PC-9 (cell line): ENCODE measurements around the gene LAPTM5.

ENCODE experiments used
- EZH2 ChIP-seq: fragments of 200-600 bp; sonication (generic); IDR thresholded peaks from 2 replicates; pipeline ENCODE4 v1.8.0; 2017; ENCODE audit warnings: antibody characterized with exemption, low read depth
- TF ChIP-seq, protein P1 (sequence below): fragments of 200-600 bp; sonication (generic); conservative IDR thresholded peaks from 2 replicates; pipeline ENCODE4 v1.6.1; 2017; ENCODE audit warnings: mixed run types, antibody characterized with exemption, mild to moderate bottlenecking, moderate library complexity

DNA sequence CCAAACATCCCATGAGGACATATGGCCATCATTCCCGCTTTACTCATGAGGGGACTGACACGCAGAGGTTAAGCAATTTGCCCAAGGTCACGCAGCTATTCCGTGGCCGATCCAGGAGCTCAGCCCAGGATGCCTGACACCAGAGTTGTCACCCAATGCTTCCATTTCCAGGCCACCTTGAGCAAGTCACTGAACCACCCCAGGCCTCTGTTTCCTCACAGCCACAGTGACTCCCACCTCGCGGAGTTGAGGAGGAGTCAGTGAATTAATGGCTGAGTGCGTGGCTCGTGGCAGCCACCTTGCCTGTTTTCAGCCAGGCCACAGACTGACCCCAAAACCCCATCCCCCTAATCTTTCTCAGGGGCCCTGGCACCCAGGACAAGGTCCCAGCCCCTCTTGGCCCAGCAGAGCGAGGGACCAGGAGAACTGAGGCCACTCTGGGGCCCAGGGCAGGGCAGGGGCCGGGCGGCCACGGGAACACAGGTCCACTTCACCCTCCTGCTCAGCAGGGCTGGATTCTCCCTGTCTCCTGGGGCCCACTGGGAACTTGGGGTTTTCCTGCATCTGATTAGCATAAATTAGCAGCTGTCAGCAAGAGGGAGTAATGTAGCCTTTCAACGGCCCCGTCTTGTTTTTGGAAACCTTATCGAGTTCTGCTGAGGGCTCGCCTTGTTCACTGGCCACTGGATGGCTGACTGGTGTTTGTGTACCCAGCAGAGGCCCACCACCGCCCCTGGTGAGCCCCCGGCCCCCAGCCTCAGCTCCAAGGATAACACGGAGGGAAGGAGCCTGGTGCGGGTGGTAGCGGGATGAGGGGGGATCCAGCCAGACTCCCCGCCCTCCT is 19.7 kb upstream of the LAPTM5 start:
- TF ChIP-seq, protein P1, sequence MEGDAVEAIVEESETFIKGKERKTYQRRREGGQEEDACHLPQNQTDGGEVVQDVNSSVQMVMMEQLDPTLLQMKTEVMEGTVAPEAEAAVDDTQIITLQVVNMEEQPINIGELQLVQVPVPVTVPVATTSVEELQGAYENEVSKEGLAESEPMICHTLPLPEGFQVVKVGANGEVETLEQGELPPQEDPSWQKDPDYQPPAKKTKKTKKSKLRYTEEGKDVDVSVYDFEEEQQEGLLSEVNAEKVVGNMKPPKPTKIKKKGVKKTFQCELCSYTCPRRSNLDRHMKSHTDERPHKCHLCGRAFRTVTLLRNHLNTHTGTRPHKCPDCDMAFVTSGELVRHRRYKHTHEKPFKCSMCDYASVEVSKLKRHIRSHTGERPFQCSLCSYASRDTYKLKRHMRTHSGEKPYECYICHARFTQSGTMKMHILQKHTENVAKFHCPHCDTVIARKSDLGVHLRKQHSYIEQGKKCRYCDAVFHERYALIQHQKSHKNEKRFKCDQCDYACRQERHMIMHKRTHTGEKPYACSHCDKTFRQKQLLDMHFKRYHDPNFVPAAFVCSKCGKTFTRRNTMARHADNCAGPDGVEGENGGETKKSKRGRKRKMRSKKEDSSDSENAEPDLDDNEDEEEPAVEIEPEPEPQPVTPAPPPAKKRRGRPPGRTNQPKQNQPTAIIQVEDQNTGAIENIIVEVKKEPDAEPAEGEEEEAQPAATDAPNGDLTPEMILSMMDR, result no peak
- no peak for TF ChIP-seq EZH2
